Choroid plexus epithelial cell (primary cell): ENCODE data around the gene GHRL.
A peak's percentile ranks its signal among the peaks of the same experiment; 100 is the strongest.

ENCODE experiments used
- DNase-seq: peaks from one replicate; pipeline ENCODE4 v3.0.0-alpha.2; 2010; ENCODE audit warnings: low read depth
- H3K4me3 ChIP-seq: 2 replicates; pipeline ENCODE4 v1.5.1; 2011; ENCODE audit warnings: low read depth, mild to moderate bottlenecking, control low read depth, low read length, moderate library complexity
- CTCF ChIP-seq: conservative IDR thresholded peaks from 2 replicates; pipeline ENCODE4 v1.5.1; 2011; ENCODE audit warnings: low read depth, mild to moderate bottlenecking, control low read depth, inconsistent platforms, low read length, moderate library complexity

GHRL gene

GRCh38 chr3:10280177-10280529 lies 12.6 kb downstream of the GHRL start:
- H3K4me3 ChIP-seq, result no peak overlapping the region
- peak; percentile 46 for TF ChIP-seq CTCF
- DNase-seq, result no peak

GRCh38 chr3:10279384-10280176 lies 13.2 kb downstream of the GHRL start:
- no peak for DNase-seq
- TF ChIP-seq CTCF, result no peak
- H3K4me3 ChIP-seq, result no peak overlapping the region

GRCh38 chr3:10278501-10278900 lies 14.2 kb downstream of the GHRL start:
- DNase-seq, result no peak
- H3K4me3 ChIP-seq, result no peak overlapping the region
- TF ChIP-seq CTCF, result no peak

GRCh38 chr3:10277115-10277625 lies 15.6 kb downstream of the GHRL start:
- TF ChIP-seq CTCF, result no peak
- no peak for DNase-seq
- H3K4me3 ChIP-seq, result no peak overlapping the region

- H3K4me3 ChIP-seq, result no peak overlapping the region
- TF ChIP-seq CTCF, result no peak
- DNase-seq, result no peak
Measured at GRCh38 chr3:10274601-10275000, 18.1 kb downstream of the GHRL start.

GRCh38 chr3:10273702-10274305 lies 18.9 kb downstream of the GHRL start:
- TF ChIP-seq CTCF, result no peak
- DNase-seq, result peak; percentile 56
- H3K4me3 ChIP-seq, result no peak overlapping the region
